Peyer's patch (tissue), 4 donors: ENCODE measurements around the gene SAMD1.

Source experiments
- CTCF ChIP-seq, 6 experiments: fragments of 450-650 bp in 4 of 6; fragments of 200-600 bp in 2 of 6; sonication (generic) in 1 of 6; IDR thresholded peaks; one replicate each; pipeline ENCODE4 v1.5.1; 2017 to 2019; ENCODE audit warnings: antibody characterized with exemption in 6 of 6, mild to moderate bottlenecking in 3 of 6, moderate library complexity in 1 of 6
- POLR2A ChIP-seq, 2 donors: fragments of 450-650 bp; IDR thresholded peaks; one replicate each; pipeline ENCODE4 v1.5.1; 2017; ENCODE audit warnings: antibody characterized with exemption in 2 of 2, mild to moderate bottlenecking in 2 of 2, moderate library complexity in 2 of 2

GRCh38 chr19:14080887-14081796 is 9.4 kb downstream of the SAMD1 start:
- TF ChIP-seq CTCF (IDR thresholded peaks at IDR 0.05) (peak in 3 of 6 experiments; percentile 11 to 37 (median 12)), POLR2A (IDR thresholded peaks at IDR 0.05) (peak; percentile 64 to 72)
